Omental fat pad (tissue), 4 donors: Measurements from ENCODE around the gene MYDGF. TPM values are rescaled to one million over a fixed set of nuclear protein-coding genes. Genes with fewer than 3 reads are reported as not detected.

ENCODE experiments used
- ATAC-seq: fragments of 150-250 bp; one replicate; pipeline ENCODE4 v1.9.1; 2016; ENCODE audit warnings: mild to moderate bottlenecking, moderate library complexity; ENCODE audit not compliant: low FRiP score
- DNase-seq: peaks from one replicate; pipeline ENCODE4 v3.0.0-alpha.2; 2019; ENCODE audit warnings: low spot score
- CTCF ChIP-seq, 3 donors: fragments of 450-650 bp; IDR thresholded peaks; one replicate each; pipeline ENCODE4 v1.5.1; 2016 to 2017; ENCODE audit warnings: antibody characterized with exemption in 3 of 3, mild to moderate bottlenecking in 3 of 3, moderate library complexity in 2 of 3
- total RNA-seq, 4 donors: library from RNA; depleted of rRNA; stranded (reverse); fragments of >200 nt; gene quantifications; one replicate each; pipeline ENCODE4 v1.1.0, GENCODE V29; 2016

MYDGF gene
- total RNA-seq, 4 donors from 2014 or later, result 25.7 to 59.2 (median 51.6) TPM

- ATAC-seq (no peak), DNase-seq (no peak)
- TF ChIP-seq CTCF (IDR thresholded peaks at IDR 0.05), result no peak
These were observed 47.3 kb downstream of the MYDGF start for GRCh38 chr19:4622695-4623421.

- ATAC-seq (no peak), DNase-seq (no peak)
- TF ChIP-seq CTCF (IDR thresholded peaks at IDR 0.05), result no peak
These were observed 49.5 kb downstream of the MYDGF start for GRCh38 chr19:4620675-4621074.

- DNase-seq (no peak), ATAC-seq (no peak)
- no peak for TF ChIP-seq CTCF (IDR thresholded peaks at IDR 0.05)
These were observed 50.4 kb downstream of the MYDGF start for GRCh38 chr19:4619668-4620294.

- no peak for TF ChIP-seq CTCF (IDR thresholded peaks at IDR 0.05)
- ATAC-seq, result no peak
These were observed 52.1 kb downstream of the MYDGF start for GRCh38 chr19:4618019-4618418.

GRCh38 chr19:4613254-4613751 lies 56.8 kb downstream of the MYDGF start:
- DNase-seq (no peak), ATAC-seq (no peak)
- no peak for TF ChIP-seq CTCF (IDR thresholded peaks at IDR 0.05)

More at GRCh38 chr19:4618019-4618418, 52.1 kb downstream of the MYDGF start:
- DNase-seq, result no peak

- ATAC-seq (no peak), DNase-seq (no peak)
- TF ChIP-seq CTCF (IDR thresholded peaks at IDR 0.05), result no peak
These were observed 60.1 kb downstream of the MYDGF start for GRCh38 chr19:4609878-4610511.

Other genes with a start within 250 kb of the MYDGF start
- gene UBXN6, start 212.5 kb downstream of the MYDGF start, total RNA-seq, result 100 to 1,000 TPM in 2 of 4 donors, 10 to 100 TPM in 2; 62.7 to 128 (median 88.6) TPM
- gene HDGFL2, start 198.0 kb downstream of the MYDGF start, total RNA-seq, result 10 to 100 TPM; 17.3 to 40.8 (median 25.2) TPM
- 1,000 to 10,000 TPM in 1 of 4 donors, 100 to 1,000 TPM in 3; 183 to 2,054 (median 453) TPM for gene PLIN4, start 151.9 kb downstream of the MYDGF start, total RNA-seq
- gene PLIN5, start 135.1 kb downstream of the MYDGF start, total RNA-seq, result 10 to 100 TPM; 28.6 to 48.1 (median 44.0) TPM
- 10 to 100 TPM in 1 of 4 donors, 1 to 10 TPM in 3; 1.4 to 22.6 (median 5.4) TPM for gene LRG1, start 130.3 kb downstream of the MYDGF start, total RNA-seq
- gene SEMA6B, start 110.7 kb downstream of the MYDGF start, total RNA-seq, result 10 to 100 TPM in 3 of 4 donors, 1 to 10 TPM in 1; 4.4 to 39.3 (median 10.9) TPM
- gene TNFAIP8L1, start 30.8 kb downstream of the MYDGF start, total RNA-seq, result 1 to 10 TPM; 1.8 to 6.3 (median 3.1) TPM
- gene DPP9, start 53.5 kb upstream of the MYDGF start, total RNA-seq, result 10 to 100 TPM; 25.3 to 42.9 (median 41.0) TPM
- 10 to 100 TPM; 11.8 to 22.1 (median 13.9) TPM for gene FEM1A, start 121.4 kb upstream of the MYDGF start, total RNA-seq
- 1 to 10 TPM; 4.1 to 8.5 (median 6.3) TPM for gene TICAM1, start 161.4 kb upstream of the MYDGF start, total RNA-seq
- 10 to 100 TPM; 23.1 to 64.0 (median 33.8) TPM for gene PLIN3, start 197.3 kb upstream of the MYDGF start, total RNA-seq
- gene ARRDC5, start 232.6 kb upstream of the MYDGF start, total RNA-seq, result 1 to 10 TPM in 1 of 4 donors, under 1 TPM in 1, not detected in 2; 0.69 to 1.1 TPM
- 1 to 10 TPM in 2 of 4 donors, under 1 TPM in 2; 0.63 to 3.5 (median 1.0) TPM for gene UHRF1, start 239.2 kb upstream of the MYDGF start, total RNA-seq